Mesenchymal stem cell (in vitro differentiated cells and primary cell): ENCODE data around the gene PRMT7.

Experiments used
- DNase-seq: peaks from one replicate; pipeline ENCODE4 v3.0.0-alpha.2; 2013
- H2AFZ ChIP-seq: one replicate; pipeline ENCODE4 v1.6.1; 2013; ENCODE audit warnings: low read depth, mild to moderate bottlenecking, control low read depth, inconsistent platforms, low read length, moderate library complexity
- H2AK5ac ChIP-seq: 2 replicates; pipeline ENCODE4 v1.6.1; 2013; ENCODE audit warnings: low read length, moderate library complexity, mild to moderate bottlenecking, inconsistent platforms; ENCODE audit not compliant: severe bottlenecking
- H2BK120ac ChIP-seq: one replicate; pipeline ENCODE4 v1.6.1; 2013; ENCODE audit warnings: low read depth, mild to moderate bottlenecking, inconsistent platforms, low read length, moderate library complexity
- H2BK12ac ChIP-seq, 2 experiments: one replicate each; pipeline ENCODE4 v1.6.1; 2013; ENCODE audit warnings: inconsistent platforms in 2 of 2, low read length in 2 of 2, mild to moderate bottlenecking in 2 of 2, moderate library complexity in 2 of 2, control low read depth in 1 of 2
- H2BK15ac ChIP-seq: one replicate; pipeline ENCODE4 v1.6.1; 2013; ENCODE audit warnings: mild to moderate bottlenecking, low read depth, inconsistent platforms; ENCODE audit not compliant: poor library complexity, severe bottlenecking
- H2BK5ac ChIP-seq: 2 replicates; pipeline ENCODE4 v1.6.1; 2013; ENCODE audit warnings: low read depth, mild to moderate bottlenecking, low read length, control low read depth, inconsistent platforms; ENCODE audit not compliant: poor library complexity, severe bottlenecking
- H3K14ac ChIP-seq, 2 experiments: one replicate each; pipeline ENCODE4 v1.6.1; 2013; ENCODE audit warnings: inconsistent platforms in 2 of 2, low read length in 2 of 2, control low read depth in 1 of 2, mild to moderate bottlenecking in 1 of 2, moderate library complexity in 1 of 2
- H3K18ac ChIP-seq, 2 experiments: one replicate each; pipeline ENCODE4 v1.6.1; 2013; ENCODE audit warnings: inconsistent platforms in 2 of 2, low read length in 2 of 2, control low read depth in 1 of 2, low read depth in 1 of 2, mild to moderate bottlenecking in 1 of 2
- H3K23ac ChIP-seq, 2 experiments: one replicate each; pipeline ENCODE4 v1.6.1; 2013; ENCODE audit warnings: inconsistent platforms in 2 of 2, low read length in 2 of 2, mild to moderate bottlenecking in 2 of 2, moderate library complexity in 2 of 2, control low read depth in 1 of 2
- H3K27ac ChIP-seq: 2 replicates; pipeline ENCODE4 v1.5.1; 2013; ENCODE audit warnings: mild to moderate bottlenecking, moderate library complexity, low read length, control low read depth, inconsistent platforms; ENCODE audit not compliant: poor library complexity, severe bottlenecking
- H3K27me3 ChIP-seq, 2 experiments: 2 replicates each; pipeline versions ENCODE4 v1.6.1 to v1.7.0; 2013; ENCODE audit warnings: low read length in 2 of 2, mild to moderate bottlenecking in 2 of 2, moderate library complexity in 2 of 2, control low read depth in 1 of 2, inconsistent platforms in 1 of 2; ENCODE audit not compliant: control insufficient read depth in 1 of 2, insufficient read depth in 1 of 2
- H3K36me3 ChIP-seq, 2 experiments: 2 replicates each; pipeline versions ENCODE4 v1.6.1 to v1.7.0; 2013; ENCODE audit warnings: low read length in 2 of 2, control low read depth in 1 of 2, inconsistent platforms in 1 of 2, low read depth in 1 of 2, mild to moderate bottlenecking in 1 of 2; ENCODE audit not compliant: insufficient read depth in 2 of 2, control insufficient read depth in 1 of 2
- H3K4ac ChIP-seq, 2 experiments: one replicate each; pipeline ENCODE4 v1.6.1; 2013; ENCODE audit warnings: inconsistent platforms in 2 of 2, low read length in 2 of 2, mild to moderate bottlenecking in 2 of 2, moderate library complexity in 2 of 2, control low read depth in 1 of 2, low read depth in 1 of 2
- H3K4me1 ChIP-seq: 2 replicates; pipeline ENCODE4 v1.6.1; 2013; ENCODE audit warnings: low read depth, low read length, control low read depth; ENCODE audit not compliant: control insufficient read depth, insufficient read depth
- H3K4me2 ChIP-seq: 2 replicates; pipeline ENCODE4 v1.6.1; 2013; ENCODE audit warnings: low read length, mild to moderate bottlenecking, inconsistent platforms; ENCODE audit not compliant: poor library complexity, severe bottlenecking
- H3K4me3 ChIP-seq, 2 experiments: 2 replicates each; pipeline versions ENCODE4 v1.5.1 to v1.7.0; 2013; ENCODE audit warnings: low read length in 2 of 2, mild to moderate bottlenecking in 2 of 2, control low read depth in 1 of 2, low read depth in 1 of 2; ENCODE audit not compliant: insufficient read depth in 1 of 2
- H3K79me1 ChIP-seq: replicated peaks from 2 replicates; pipeline ENCODE4 v1.6.1; 2013; ENCODE audit warnings: mild to moderate bottlenecking, control low read depth, low read length, inconsistent platforms; ENCODE audit not compliant: poor library complexity, severe bottlenecking
- H3K9ac ChIP-seq: 2 replicates; pipeline ENCODE4 v1.7.0; 2013; ENCODE audit warnings: mild to moderate bottlenecking, low read length, moderate library complexity
- H3K9me3 ChIP-seq: 2 replicates; pipeline ENCODE4 v1.7.0; 2013; ENCODE audit warnings: mild to moderate bottlenecking, low read length; ENCODE audit not compliant: control insufficient read depth
- H4K8ac ChIP-seq: one replicate; pipeline ENCODE4 v1.6.1; 2013; ENCODE audit warnings: inconsistent platforms, mild to moderate bottlenecking, low read length, moderate library complexity
- H4K91ac ChIP-seq: one replicate; pipeline ENCODE4 v1.6.1; 2013; ENCODE audit warnings: mild to moderate bottlenecking, low read length, inconsistent platforms
- WGBS: methylation state at CpG from one replicate; pipeline ENCODE4 v1.1.7; 2013; ENCODE audit warnings: mixed read lengths; 5-methylcytosine and 5-hydroxymethylcytosine counted together

The PRMT7 gene

DNA sequence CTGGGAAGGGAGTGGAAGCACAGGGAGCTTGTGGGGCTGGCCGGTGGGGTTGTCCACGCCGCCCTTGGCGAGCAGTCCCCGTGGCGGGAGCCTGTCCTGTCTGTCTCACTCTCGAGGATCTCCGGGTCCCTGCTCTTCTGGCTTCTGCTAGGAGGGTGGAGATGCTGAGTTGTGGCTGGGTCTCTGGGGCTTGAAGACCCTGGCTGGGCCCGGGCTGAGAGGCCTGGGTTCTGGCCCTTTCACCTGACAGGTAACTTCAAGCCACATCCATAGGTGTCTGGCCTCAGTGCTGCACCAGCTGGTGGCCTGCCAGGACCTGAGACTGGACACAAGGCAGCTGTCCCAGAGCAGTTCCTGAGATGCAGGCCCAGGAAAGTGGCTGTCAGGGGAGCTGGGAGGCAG, 46.7 kb downstream of the PRMT7 start:
- H3K4me2 ChIP-seq, result no peak overlapping the region
- H3K27me3 ChIP-seq, result no peaks in the 10 kb centered on the region
- H4K8ac ChIP-seq, result no peak overlapping the region
- H4K91ac ChIP-seq, result no peak overlapping the region
- H3K4me1 ChIP-seq, result peaks cover 27% of the 10 kb centered on the region
- H2BK12ac ChIP-seq, result no peak overlapping the region
- WGBS, result 89% methylated on average over 7 of the region's 9 CpGs
- H3K18ac ChIP-seq, result no peak overlapping the region
- no peak overlapping the region for H3K4ac ChIP-seq
- H2BK15ac ChIP-seq, result no peak overlapping the region
- no peak overlapping the region for H3K9ac ChIP-seq
- no peak overlapping the region for H2BK5ac ChIP-seq
- no peak overlapping the region for H3K4me3 ChIP-seq
- H3K36me3 ChIP-seq, result peaks cover 61 to 75% of the 10 kb centered on the region in 2 experiments
- H3K27ac ChIP-seq, result no peak overlapping the region
- no peak for DNase-seq
- H3K23ac ChIP-seq, result no peak overlapping the region
- H3K9me3 ChIP-seq, result no peaks in the 10 kb centered on the region
- no peak overlapping the region for H2BK120ac ChIP-seq
- H3K14ac ChIP-seq, result no peak overlapping the region
- H2AFZ ChIP-seq, result no peak overlapping the region
- H3K79me1 ChIP-seq, result peaks cover 3% of the 10 kb centered on the region
- H2AK5ac ChIP-seq, result no peak overlapping the region

DNA sequence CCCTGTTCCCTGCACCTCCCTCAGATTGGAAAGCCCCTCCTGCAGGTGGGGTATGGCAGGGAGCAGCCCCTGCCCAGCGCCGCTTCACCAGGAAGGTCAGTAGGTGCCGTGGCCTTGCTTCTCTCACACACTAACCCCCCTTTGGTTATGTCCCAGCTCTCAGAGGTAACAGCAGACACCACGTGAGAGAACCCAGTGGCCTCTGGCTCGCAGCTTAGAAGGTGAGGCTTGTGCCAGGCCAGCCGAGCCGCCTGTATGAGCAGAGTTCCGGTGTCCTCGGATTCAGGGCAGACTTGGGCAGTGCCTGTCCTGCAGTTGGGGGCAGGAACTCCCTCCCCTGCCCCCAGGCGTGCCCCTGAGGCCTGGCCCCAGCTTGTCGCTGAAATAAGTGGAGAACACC, 47.1 kb downstream of the PRMT7 start:
- Histone ChIP-seq H2BK12ac (no peak overlapping the region), H3K27me3 (no peaks in the 10 kb centered on the region), H2AFZ (no peak overlapping the region), H2AK5ac (no peak overlapping the region), H3K9ac (no peak overlapping the region), H3K4me1 (peaks cover 27% of the 10 kb centered on the region), H4K8ac (no peak overlapping the region), H3K4ac (no peak overlapping the region), H3K27ac (no peak overlapping the region), H2BK5ac (no peak overlapping the region), H2BK120ac (no peak overlapping the region), H3K36me3 (peaks cover 57 to 74% of the 10 kb centered on the region in 2 experiments), H3K79me1 (peaks cover 3% of the 10 kb centered on the region), H2BK15ac (no peak overlapping the region), H3K14ac (no peak overlapping the region), H3K4me3 (no peak overlapping the region), H3K9me3 (no peaks in the 10 kb centered on the region), H4K91ac (no peak overlapping the region), H3K4me2 (no peak overlapping the region), H3K18ac (no peak overlapping the region), H3K23ac (no peak overlapping the region)
- no peak for DNase-seq
- 97% methylated on average over 11 of the region's 11 CpGs for WGBS

DNA sequence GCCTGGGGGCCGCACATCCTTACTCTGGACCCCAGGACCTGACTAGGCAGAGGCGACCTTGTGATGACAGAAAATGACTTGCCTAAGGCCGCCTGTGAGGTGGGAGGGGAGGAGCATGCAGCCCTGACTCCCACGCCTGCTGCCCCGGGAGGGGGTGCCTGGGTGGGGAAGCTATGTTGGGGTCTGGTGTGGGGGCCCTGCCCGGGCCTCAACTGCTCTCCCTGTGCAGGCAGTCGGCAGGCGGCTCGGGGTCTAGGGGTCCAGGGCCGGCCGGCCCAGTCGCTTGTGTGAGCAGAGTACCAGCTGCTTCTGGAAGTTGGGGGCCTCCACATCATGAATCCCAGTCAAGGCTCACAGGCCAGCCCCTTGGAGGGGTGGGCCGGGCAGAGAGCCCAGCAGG, 48.1 kb downstream of the PRMT7 start:
- H3K36me3 ChIP-seq, result peaks cover 47 to 64% of the 10 kb centered on the region in 2 experiments
- H2BK5ac ChIP-seq, result no peak overlapping the region
- no peak overlapping the region for H3K9ac ChIP-seq
- no peaks in the 10 kb centered on the region for H3K9me3 ChIP-seq
- no peak overlapping the region for H3K18ac ChIP-seq
- H4K8ac ChIP-seq, result no peak overlapping the region
- DNase-seq, result no peak
- no peak overlapping the region for H3K4ac ChIP-seq
- no peak overlapping the region for H2BK120ac ChIP-seq
- no peak overlapping the region for H3K27ac ChIP-seq
- 95% methylated on average over 13 of the region's 13 CpGs for WGBS
- H3K4me3 ChIP-seq, result no peak overlapping the region
- H3K4me2 ChIP-seq, result no peak overlapping the region
- no peak overlapping the region for H3K14ac ChIP-seq
- no peak overlapping the region for H2AK5ac ChIP-seq
- no peak overlapping the region for H2BK15ac ChIP-seq
- peaks cover 4 to 6% of the 10 kb centered on the region in 2 experiments for H3K27me3 ChIP-seq
- H3K79me1 ChIP-seq, result peaks cover 3% of the 10 kb centered on the region
- no peak overlapping the region for H3K23ac ChIP-seq
- peaks cover 27% of the 10 kb centered on the region for H3K4me1 ChIP-seq
- no peak overlapping the region for H2BK12ac ChIP-seq
- H4K91ac ChIP-seq, result no peak overlapping the region
- H2AFZ ChIP-seq, result no peak overlapping the region

GRCh38 chr16:68359398-68360191, 48.8 kb downstream of the PRMT7 start:
- Histone ChIP-seq H4K8ac (no peak overlapping the region), H4K91ac (peak overlapping the region; percentile 56), H3K9ac (no peak overlapping the region), H3K4me3 (no peak overlapping the region), H3K23ac (no peak overlapping the region), H2AFZ (no peak overlapping the region), H2BK120ac (no peak overlapping the region), H3K27me3 (peaks cover 11 to 13% of the 10 kb centered on the region in 2 experiments), H3K4ac (no peak overlapping the region), H3K14ac (no peak overlapping the region), H3K27ac (no peak overlapping the region), H3K36me3 (peaks cover 41 to 57% of the 10 kb centered on the region in 2 experiments), H2AK5ac (no peak overlapping the region), H2BK15ac (no peak overlapping the region), H3K9me3 (no peaks in the 10 kb centered on the region), H3K4me1 (peaks cover 27% of the 10 kb centered on the region), H2BK12ac (no peak overlapping the region), H3K18ac (no peak overlapping the region), H3K79me1 (peaks cover 3% of the 10 kb centered on the region), H3K4me2 (no peak overlapping the region), H2BK5ac (no peak overlapping the region)
- WGBS, result 94% methylated on average over 22 of the region's 23 CpGs
- no peak for DNase-seq
